Mucosa of stomach (tissue), 1 donor: ENCODE measurements around the gene DDIT4L.
"Not testable (repeated sequence)": the region's sequence is repeated elsewhere in the genome, so short reads cannot be mapped to it uniquely, and the experiment has no call there.

Experiments used
- H3K27me3 ChIP-seq: one replicate; pipeline ENCODE4 v1.7.0; 2013; ENCODE audit warnings: mild to moderate bottlenecking, low read length; ENCODE audit not compliant: control insufficient read depth, insufficient read depth
- H3K36me3 ChIP-seq: one replicate; pipeline ENCODE4 v1.7.0; 2013; ENCODE audit warnings: low read length; ENCODE audit not compliant: control insufficient read depth, insufficient read depth
- H3K4me1 ChIP-seq: one replicate; pipeline ENCODE4 v1.7.0; 2013; ENCODE audit warnings: mild to moderate bottlenecking, low read length; ENCODE audit not compliant: control insufficient read depth, insufficient read depth
- H3K4me3 ChIP-seq: one replicate; pipeline ENCODE4 v1.7.0; 2013; ENCODE audit warnings: low read length
- H3K9ac ChIP-seq: one replicate; pipeline ENCODE4 v1.7.0; 2013; ENCODE audit warnings: mild to moderate bottlenecking, low read length, moderate library complexity
- H3K9me3 ChIP-seq: one replicate; pipeline ENCODE4 v1.7.0; 2013; ENCODE audit warnings: mild to moderate bottlenecking, low read length, moderate library complexity; ENCODE audit not compliant: control insufficient read depth
- donor health status: Pancreatic carcinoma.

The DDIT4L gene

GRCh38 chr4:100162027-100162685 lies 28.1 kb downstream of the DDIT4L start:
- H3K4me1 ChIP-seq, result no peaks in the 10 kb centered on the region
- H3K9me3 ChIP-seq, result no peaks in the 10 kb centered on the region
- no peaks in the 10 kb centered on the region for H3K27me3 ChIP-seq
- H3K36me3 ChIP-seq, result no peaks in the 10 kb centered on the region
- no peak overlapping the region for H3K4me3 ChIP-seq
- H3K9ac ChIP-seq, result no peak overlapping the region

- H3K4me1 ChIP-seq, result no peaks in the 10 kb centered on the region
- H3K27me3 ChIP-seq, result no peaks in the 10 kb centered on the region
- H3K9ac ChIP-seq, result no peak overlapping the region
- no peak overlapping the region for H3K4me3 ChIP-seq
- no peaks in the 10 kb centered on the region for H3K9me3 ChIP-seq
- H3K36me3 ChIP-seq, result no peaks in the 10 kb centered on the region
Measured at GRCh38 chr4:100149190-100149589, 41.1 kb downstream of the DDIT4L start.

GRCh38 chr4:100147684-100148083 lies 42.6 kb downstream of the DDIT4L start:
- Histone ChIP-seq H3K4me3 (no peak overlapping the region), H3K9ac (no peak overlapping the region), H3K36me3 (no peaks in the 10 kb centered on the region)

GRCh38 chr4:100147198-100147597 lies 43.1 kb downstream of the DDIT4L start:
- no peak overlapping the region for H3K4me3 ChIP-seq
- no peaks in the 10 kb centered on the region for H3K36me3 ChIP-seq
- no peaks in the 10 kb centered on the region for H3K4me1 ChIP-seq
- H3K27me3 ChIP-seq, result no peaks in the 10 kb centered on the region
- no peaks in the 10 kb centered on the region for H3K9me3 ChIP-seq
- no peak overlapping the region for H3K9ac ChIP-seq

More at GRCh38 chr4:100147684-100148083, 42.6 kb downstream of the DDIT4L start:
- Histone ChIP-seq H3K4me1 (no peaks in the 10 kb centered on the region), H3K27me3 (no peaks in the 10 kb centered on the region), H3K9me3 (no peaks in the 10 kb centered on the region)

GRCh38 chr4:100146756-100147155 lies 43.5 kb downstream of the DDIT4L start:
- Histone ChIP-seq H3K4me3 (no peak overlapping the region), H3K9me3 (no peaks in the 10 kb centered on the region), H3K27me3 (no peaks in the 10 kb centered on the region), H3K36me3 (no peaks in the 10 kb centered on the region), H3K9ac (no peak overlapping the region), H3K4me1 (no peaks in the 10 kb centered on the region)

GRCh38 chr4:100137320-100137719 lies 52.9 kb downstream of the DDIT4L start:
- H3K36me3 ChIP-seq, H3K4me3 ChIP-seq, H3K9ac ChIP-seq, H3K9me3 ChIP-seq, H3K4me1 ChIP-seq, H3K27me3 ChIP-seq: not testable (repeated sequence)
